B cell (primary cell): Measurements from ENCODE around the gene ZNF132. TPM values are rescaled to one million over a fixed set of nuclear protein-coding genes. Genes with fewer than 3 reads are reported as not detected.
A peak's percentile ranks its signal among the peaks of the same experiment; 100 is the strongest.

Experiments used
- ATAC-seq: fragments of 200-7000 bp; cut with Tn5 transposase; one replicate; pipeline ENCODE4 v1.10.0; 2021; ENCODE audit warnings: low read depth, mild to moderate bottlenecking, moderate number of reproducible peaks, moderate library complexity
- CTCF ChIA-PET: fragments of 350-600 bp; sonication (Branson Sonifier 250); formaldehyde crosslinking; loops from one replicate; lab custom pipeline; 2021; ENCODE audit warnings: antibody characterized with exemption, inconsistent platforms; lab: Charles Lee
- POLR2A ChIA-PET: fragments of 350-600 bp; sonication (Branson Sonifier 250); formaldehyde crosslinking; loops from one replicate; lab custom pipeline; 2021; ENCODE audit warnings: antibody characterized with exemption; lab: Charles Lee
- DNase-seq: peaks from one replicate; pipeline ENCODE4 v3.0.0; 2013
- H2AFZ ChIP-seq: 2 replicates; pipeline ENCODE4 v1.6.1; 2012; ENCODE audit warnings: mild to moderate bottlenecking, low read depth, low read length; ENCODE audit not compliant: insufficient read depth, poor library complexity, severe bottlenecking
- H3K27ac ChIP-seq, 2 donors: 1 replicate in 1 of 2; 2 replicates in 1 of 2; pipeline ENCODE4 v1.5.1; 2012 to 2013; ENCODE audit warnings: low read length in 2 of 2, mild to moderate bottlenecking in 2 of 2, moderate library complexity in 1 of 2
- H3K27me3 ChIP-seq, 4 experiments: fragments of 200-600 bp in 1 of 4; sonication (generic) in 1 of 4; replicated peaks in 1 of 4; 1 replicate in 2 of 4; 2 replicates in 2 of 4; pipeline versions ENCODE4 v1.6.1 to v1.7.0; 2013 to 2016; ENCODE audit warnings: low read length in 3 of 4, mild to moderate bottlenecking in 2 of 4, mixed read lengths in 1 of 4, moderate library complexity in 1 of 4; ENCODE audit not compliant: insufficient read depth in 4 of 4, control insufficient read depth in 3 of 4; ENCODE audit errors: control extremely low read depth in 1 of 4
- H3K36me3 ChIP-seq, 2 experiments: replicated peaks in 1 of 2; 1 replicate in 1 of 2; 2 replicates in 1 of 2; pipeline versions ENCODE4 v1.6.1 to v1.7.1; 2013; ENCODE audit warnings: low read length in 1 of 2; ENCODE audit not compliant: insufficient read depth in 2 of 2, control insufficient read depth in 1 of 2; ENCODE audit errors: control extremely low read depth in 1 of 2, extremely low read depth in 1 of 2
- H3K4me1 ChIP-seq, 2 donors: fragments of 200-600 bp in 1 of 2; sonication (generic) in 1 of 2; 1 replicate in 1 of 2; 2 replicates in 1 of 2; pipeline versions ENCODE4 v1.5.1 to v1.6.1; 2013 to 2017; ENCODE audit warnings: low read length in 2 of 2; ENCODE audit not compliant: control insufficient read depth in 2 of 2, insufficient read depth in 2 of 2
- H3K4me2 ChIP-seq: replicated peaks from 2 replicates; pipeline ENCODE3; 2012; ENCODE audit warnings: mild to moderate bottlenecking, low read depth, low read length; ENCODE audit not compliant: poor library complexity, severe bottlenecking
- H3K4me3 ChIP-seq, 5 experiments: fragments of 200-600 bp in 1 of 5; sonication (generic) in 1 of 5; 1 replicate in 3 of 5; 2 replicates in 2 of 5; pipeline versions ENCODE4 v1.5.1 to v1.7.0; 2011 to 2016; ENCODE audit warnings: low read length in 4 of 5, mild to moderate bottlenecking in 4 of 5, low read depth in 2 of 5, control low read depth in 1 of 5, moderate library complexity in 1 of 5; ENCODE audit not compliant: insufficient read depth in 1 of 5; ENCODE audit errors: control extremely low read depth in 1 of 5, extremely low read depth in 1 of 5
- H3K79me2 ChIP-seq: fragments of 200-600 bp; sonication (generic); one replicate; pipeline ENCODE4 v1.6.0; 2016; ENCODE audit warnings: low read length; ENCODE audit not compliant: control insufficient read depth, insufficient read depth
- H3K9ac ChIP-seq: fragments of 200-600 bp; sonication (generic); 2 replicates; pipeline ENCODE4 v1.6.1; 2017; ENCODE audit warnings: mild to moderate bottlenecking, low read length, moderate library complexity
- H3K9me3 ChIP-seq, 3 donors: one replicate each; pipeline versions ENCODE4 v1.6.1 to v1.7.1; 2013; ENCODE audit warnings: low read length in 2 of 3; ENCODE audit not compliant: control insufficient read depth in 2 of 3, insufficient read depth in 1 of 3; ENCODE audit errors: control extremely low read depth in 1 of 3
- H4K20me1 ChIP-seq: 2 replicates; pipeline ENCODE4 v1.6.0; 2012; ENCODE audit warnings: mild to moderate bottlenecking, low read length; ENCODE audit not compliant: insufficient read depth, control insufficient read depth, poor library complexity, severe bottlenecking
- H3K27ac Mint-ChIP-seq: one replicate; pipeline ENCODE4 v1.8.0; 2021; ENCODE audit warnings: mixed read lengths
- H3K27me3 Mint-ChIP-seq: one replicate; pipeline ENCODE4 v1.8.0; 2021; ENCODE audit warnings: mixed read lengths
- H3K4me1 Mint-ChIP-seq: one replicate; pipeline ENCODE4 v1.8.0; 2021; ENCODE audit warnings: mixed read lengths
- H3K4me3 Mint-ChIP-seq: one replicate; pipeline ENCODE4 v1.8.0; 2021; ENCODE audit warnings: mixed read lengths
- H3K9me3 Mint-ChIP-seq: one replicate; pipeline ENCODE4 v1.8.0; 2022; ENCODE audit warnings: mixed read lengths; ENCODE audit not compliant: insufficient read depth
- EZH2 ChIP-seq: IDR thresholded peaks from 2 replicates; pipeline ENCODE4 v1.6.1; 2012; ENCODE audit warnings: borderline replicate concordance, low read depth, mild to moderate bottlenecking, moderate library complexity, low read length; ENCODE audit not compliant: insufficient read depth, poor library complexity, severe bottlenecking
- WGBS: methylation state at CpG from one replicate; pipeline ENCODE4 v1.1.5; 2013; ENCODE audit warnings: missing lambda C conversion rate; ENCODE audit not compliant: insufficient coverage; 5-methylcytosine and 5-hydroxymethylcytosine counted together
- intact Hi-C: fragments of 100-400 bp; cut with micrococcal nuclease; formaldehyde crosslinking; loops from one replicate; pipeline ENCODE4 v1.10.0; 2022
- polyA plus RNA-seq: library from polyadenylated mRNA; depleted of rRNA; stranded (reverse); fragments of >200 nt; gene quantifications from 2 replicates; pipeline ENCODE4 v1.2.3, GENCODE V29; 2012
- total RNA-seq, 2 donors: library from RNA; stranded (reverse); fragments of 120-200 nt in 1 of 2; gene quantifications; 1 replicate in 1 of 2; 2 replicates in 1 of 2; pipeline versions ENCODE4 v1.2.3 to v1.2.4, GENCODE V29; 2013 to 2022
- TF ChIP-seq, protein P1 (sequence below): fragments of 200-600 bp; IDR thresholded peaks from one replicate; pipeline ENCODE4 v1.8.0; 2022; ENCODE audit warnings: antibody characterized with exemption, mild to moderate bottlenecking

Gene ZNF132
- total and polyA plus RNA-seq, 2 donors (not counting 1 experiment from before 2014, with no cell fraction given): 1.6 to 14.7 TPM

DNA sequence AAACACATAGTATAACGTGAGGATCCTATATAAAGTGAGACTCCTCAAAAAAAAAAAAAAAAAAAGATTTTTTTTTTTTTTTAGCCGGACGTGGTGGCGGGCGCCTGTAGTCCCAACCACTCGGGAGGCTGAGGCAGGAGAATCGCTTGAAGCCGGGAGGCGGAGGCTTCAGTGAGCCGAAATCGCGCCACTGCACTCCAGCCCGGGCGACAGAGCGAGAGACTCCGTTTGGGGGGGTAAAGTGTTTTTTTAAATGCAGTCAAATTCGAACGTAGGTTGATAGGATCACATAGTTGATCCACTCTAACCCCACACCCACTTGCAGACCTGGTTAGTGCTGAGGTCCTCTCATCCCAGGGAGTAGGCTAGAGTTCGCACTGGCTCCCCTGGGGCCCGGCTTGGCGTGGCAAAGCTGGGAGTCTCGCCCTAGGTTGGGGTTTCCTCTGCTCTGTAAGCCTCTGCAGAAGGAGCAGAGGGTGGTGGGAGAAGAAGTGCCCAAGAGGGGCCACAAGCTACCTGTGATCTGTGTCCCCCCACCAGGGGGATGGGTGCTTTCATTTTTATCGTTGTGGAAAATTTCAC is 38.0 kb downstream of the ZNF132 start:
- H3K9ac ChIP-seq: peak overlapping the region; percentile 70
- Mint-ChIP-seq H3K4me3 (peak overlapping the region; percentile 89), H3K27ac (no peak overlapping the region), H3K27me3 (peaks cover 3% of the 10 kb centered on the region), H3K9me3 (no peaks in the 10 kb centered on the region), H3K4me1 (peaks cover 14% of the 10 kb centered on the region)
- no peaks in the 10 kb centered on the region for H4K20me1 ChIP-seq
- TF ChIP-seq EZH2: no peak
- TF ChIP-seq, protein P1, sequence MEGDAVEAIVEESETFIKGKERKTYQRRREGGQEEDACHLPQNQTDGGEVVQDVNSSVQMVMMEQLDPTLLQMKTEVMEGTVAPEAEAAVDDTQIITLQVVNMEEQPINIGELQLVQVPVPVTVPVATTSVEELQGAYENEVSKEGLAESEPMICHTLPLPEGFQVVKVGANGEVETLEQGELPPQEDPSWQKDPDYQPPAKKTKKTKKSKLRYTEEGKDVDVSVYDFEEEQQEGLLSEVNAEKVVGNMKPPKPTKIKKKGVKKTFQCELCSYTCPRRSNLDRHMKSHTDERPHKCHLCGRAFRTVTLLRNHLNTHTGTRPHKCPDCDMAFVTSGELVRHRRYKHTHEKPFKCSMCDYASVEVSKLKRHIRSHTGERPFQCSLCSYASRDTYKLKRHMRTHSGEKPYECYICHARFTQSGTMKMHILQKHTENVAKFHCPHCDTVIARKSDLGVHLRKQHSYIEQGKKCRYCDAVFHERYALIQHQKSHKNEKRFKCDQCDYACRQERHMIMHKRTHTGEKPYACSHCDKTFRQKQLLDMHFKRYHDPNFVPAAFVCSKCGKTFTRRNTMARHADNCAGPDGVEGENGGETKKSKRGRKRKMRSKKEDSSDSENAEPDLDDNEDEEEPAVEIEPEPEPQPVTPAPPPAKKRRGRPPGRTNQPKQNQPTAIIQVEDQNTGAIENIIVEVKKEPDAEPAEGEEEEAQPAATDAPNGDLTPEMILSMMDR: no peak
- ChIA-PET POLR2A (interaction anchor here (0.7 kb wide), 2 partner anchors 22 to 166 kb away, joined by 5 to 6 read pairs; no protein-coding TSS in a partner anchor), CTCF (no interaction called here)
- H3K79me2 ChIP-seq: peaks cover 2% of the 10 kb centered on the region
- H3K9me3 ChIP-seq: peaks cover 0 to 7% (median 0%) of the 10 kb centered on the region in 3 donors
- peak overlapping the region; percentile 21 to 68 (median 64) for H3K4me3 ChIP-seq
- intact Hi-C loops: loop anchor here (1.0 to 2.0 kb wide), 10 partner anchors 15 to 219 kb away; partner anchors contain the start of genes ERVK3-1, MZF1, RPS5 and ZNF132
- ATAC-seq: no peak
- peak overlapping the region; percentile 62 to 87 for H3K27ac ChIP-seq
- H3K36me3 ChIP-seq: no peaks in the 10 kb centered on the region
- WGBS: 33% methylated on average over 11 of the region's 23 CpGs
- peaks cover 0 to 17% (median 6%) of the 10 kb centered on the region in 4 experiments for H3K27me3 ChIP-seq
- H2AFZ ChIP-seq: peak overlapping the region; percentile 77
- peak overlapping the region; percentile 99 for H3K4me2 ChIP-seq
- peak; percentile 32 for DNase-seq
- H3K4me1 ChIP-seq: peaks cover 6 to 15% of the 10 kb centered on the region in 2 donors
